ENCODE results near the gene PLA2G5.

Gene PLA2G5

GRCh38 chr1:20089328-20090077 lies 19.5 kb downstream of the PLA2G5 start:
- Histone ChIP-seq H3K9me2 (ENCODE audit: low read depth, low read length) (no peaks in the 10 kb centered on the region), H3K27me3 (ENCODE audit: insufficient read depth, low read length) (no peaks in the 10 kb centered on the region), H3K9me3 (ENCODE audit: low read length) (no peaks in the 10 kb centered on the region), H3K36me3 (ENCODE audit: insufficient read depth, low read length) (no peaks in the 10 kb centered on the region), H3K79me2 (ENCODE audit: insufficient read depth, low read length) (no peaks in the 10 kb centered on the region), H3K4me1 (ENCODE audit: insufficient read depth, low read length, severe bottlenecking) (no peaks in the 10 kb centered on the region), H3K9ac (ENCODE audit: low read length) (no peak overlapping the region), H2AFZ (ENCODE audit: low read length) (no peak overlapping the region), H4K20me1 (ENCODE audit: insufficient read depth, low read length) (no peaks in the 10 kb centered on the region), H3K27ac (ENCODE audit: low read depth, low read length, poor library complexity, severe bottlenecking) (no peak overlapping the region), H3K4me3 (ENCODE audit: low read depth, low read length, poor library complexity, severe bottlenecking) (no peak overlapping the region), H3F3A (ENCODE audit: insufficient read depth, low read length) (no peaks in the 10 kb centered on the region), H3K4me2 (ENCODE audit: low read length) (no peak overlapping the region)
- no peak for TF ChIP-seq EZH2 (IDR thresholded peaks at IDR 0.05; ENCODE audit: borderline replicate concordance, low read length)
- TF ChIP-seq CTCF (IDR thresholded peaks at IDR 0.05; ENCODE audit: low read length), result no peak

- Histone ChIP-seq H3K27ac (ENCODE audit: low read depth, low read length, poor library complexity, severe bottlenecking) (no peak overlapping the region), H3K36me3 (ENCODE audit: insufficient read depth, low read length) (no peaks in the 10 kb centered on the region), H3F3A (ENCODE audit: insufficient read depth, low read length) (no peaks in the 10 kb centered on the region), H3K79me2 (ENCODE audit: insufficient read depth, low read length) (no peaks in the 10 kb centered on the region), H3K27me3 (ENCODE audit: insufficient read depth, low read length) (no peaks in the 10 kb centered on the region), H3K4me3 (ENCODE audit: low read depth, low read length, poor library complexity, severe bottlenecking) (no peak overlapping the region), H4K20me1 (ENCODE audit: insufficient read depth, low read length) (no peaks in the 10 kb centered on the region), H3K9me2 (ENCODE audit: low read depth, low read length) (no peaks in the 10 kb centered on the region), H3K4me1 (ENCODE audit: insufficient read depth, low read length, severe bottlenecking) (no peaks in the 10 kb centered on the region), H2AFZ (ENCODE audit: low read length) (no peak overlapping the region), H3K9ac (ENCODE audit: low read length) (no peak overlapping the region), H3K4me2 (ENCODE audit: low read length) (no peak overlapping the region), H3K9me3 (ENCODE audit: low read length) (no peaks in the 10 kb centered on the region)
- no peak for TF ChIP-seq CTCF (IDR thresholded peaks at IDR 0.05; ENCODE audit: low read length)
- no peak for TF ChIP-seq EZH2 (IDR thresholded peaks at IDR 0.05; ENCODE audit: borderline replicate concordance, low read length)
These were observed 20.1 kb downstream of the PLA2G5 start for GRCh38 chr1:20090119-20090518.

GRCh38 chr1:20090641-20091040 lies 20.6 kb downstream of the PLA2G5 start:
- H3K4me1 ChIP-seq (ENCODE audit: insufficient read depth, low read length, severe bottlenecking), result no peaks in the 10 kb centered on the region
- TF ChIP-seq CTCF (IDR thresholded peaks at IDR 0.05; ENCODE audit: low read length), result no peak
- TF ChIP-seq EZH2 (IDR thresholded peaks at IDR 0.05; ENCODE audit: borderline replicate concordance, low read length), result no peak
- H3K9ac ChIP-seq (ENCODE audit: low read length), result no peak overlapping the region
- H4K20me1 ChIP-seq (ENCODE audit: insufficient read depth, low read length), result no peaks in the 10 kb centered on the region
- no peaks in the 10 kb centered on the region for H3K27me3 ChIP-seq (ENCODE audit: insufficient read depth, low read length)
- H3K27ac ChIP-seq (ENCODE audit: low read depth, low read length, poor library complexity, severe bottlenecking), result no peak overlapping the region
- H2AFZ ChIP-seq (ENCODE audit: low read length), result no peak overlapping the region
- H3K4me2 ChIP-seq (ENCODE audit: low read length), result no peak overlapping the region
- no peaks in the 10 kb centered on the region for H3K9me3 ChIP-seq (ENCODE audit: low read length)
- no peaks in the 10 kb centered on the region for H3F3A ChIP-seq (ENCODE audit: insufficient read depth, low read length)
- H3K36me3 ChIP-seq (ENCODE audit: insufficient read depth, low read length), result no peaks in the 10 kb centered on the region
- H3K9me2 ChIP-seq (ENCODE audit: low read depth, low read length), result no peaks in the 10 kb centered on the region
- H3K79me2 ChIP-seq (ENCODE audit: insufficient read depth, low read length), result no peaks in the 10 kb centered on the region
- no peak overlapping the region for H3K4me3 ChIP-seq (ENCODE audit: low read depth, low read length, poor library complexity, severe bottlenecking)

Data from OCI-LY1 (cell line).